Measurements from ENCODE around the gene CADM4.
"Not testable (repeated sequence)": the region's sequence is repeated elsewhere in the genome, so short reads cannot be mapped to it uniquely, and the experiment has no call there.

Gene CADM4

DNA sequence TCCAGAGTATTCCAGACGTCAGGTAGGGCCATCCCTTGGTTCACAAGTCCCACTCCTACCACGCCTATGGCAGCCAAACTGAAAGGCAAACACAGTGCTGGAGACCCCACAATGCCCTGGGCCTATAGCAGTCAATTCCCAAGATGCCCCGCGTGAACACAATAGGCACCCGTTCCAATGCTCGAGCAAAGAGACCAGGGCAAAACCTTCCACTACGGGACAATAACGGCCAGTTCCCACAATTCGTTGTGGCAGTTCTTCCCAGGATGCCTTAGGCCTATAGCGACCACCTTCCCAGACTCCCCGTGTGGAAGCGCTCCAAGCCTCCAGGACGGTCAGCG lies 20.8 kb downstream of the CADM4 start:
- H3K9ac ChIP-seq (ENCODE audit: low read depth, low read length), result peak overlapping the region; percentile 57
- H3K9me3 ChIP-seq (ENCODE audit: control insufficient read depth, insufficient read depth, low read length), result no peaks in the 10 kb centered on the region
- H3K36me3 ChIP-seq (ENCODE audit: insufficient read depth, low read length), result no peaks in the 10 kb centered on the region
- no peaks in the 10 kb centered on the region; the same call in 1 of the 2 replicates for H3K4me1 ChIP-seq (ENCODE audit: insufficient read depth, low read length)

DNA sequence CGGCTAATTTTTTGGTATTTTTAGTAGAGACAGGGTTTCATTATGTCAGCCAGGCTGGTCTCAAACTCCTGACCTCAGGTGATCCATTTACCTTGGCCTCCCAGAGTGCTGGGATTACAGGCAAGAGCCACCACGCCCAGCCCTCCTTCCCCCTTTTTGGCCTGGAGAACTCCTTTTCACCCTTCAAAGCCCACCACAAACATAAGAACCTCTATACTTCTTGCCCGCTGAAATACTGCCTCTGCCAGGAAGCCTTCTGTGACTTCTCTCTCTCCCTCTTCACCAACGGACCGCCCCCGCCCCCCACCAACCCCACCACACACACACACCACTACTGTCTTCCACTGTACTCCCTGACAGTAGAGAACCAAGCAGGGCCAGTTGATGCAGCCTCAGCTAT lies 22.7 kb downstream of the CADM4 start:
- Histone ChIP-seq H3K36me3 (ENCODE audit: insufficient read depth, low read length) (no peaks in the 10 kb centered on the region), H3K9me3 (ENCODE audit: control insufficient read depth, insufficient read depth, low read length) (no peaks in the 10 kb centered on the region), H3K4me1 (ENCODE audit: insufficient read depth, low read length) (no peaks in the 10 kb centered on the region; the same call in 1 of the 2 replicates), H3K9ac (ENCODE audit: low read depth, low read length) (no peak overlapping the region)

DNA sequence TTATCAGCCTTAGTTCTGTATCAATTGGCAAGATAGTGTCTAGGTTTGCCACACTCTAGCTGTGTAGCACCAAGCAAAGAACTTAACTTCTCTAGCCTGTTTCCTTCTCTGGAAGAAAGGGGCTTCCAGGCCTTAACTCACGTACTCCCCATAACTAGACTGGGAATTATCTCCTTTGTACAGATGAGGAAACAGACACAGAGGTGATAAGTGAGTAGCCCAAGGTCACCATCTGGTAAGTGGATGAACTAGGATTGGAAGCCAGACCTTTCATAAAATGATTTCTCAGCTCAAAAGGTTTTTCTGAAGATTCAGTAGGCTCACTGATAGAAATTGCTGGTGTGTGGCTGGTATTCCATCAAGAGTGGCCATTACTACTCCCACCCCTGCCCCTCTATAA lies 23.3 kb downstream of the CADM4 start:
- Histone ChIP-seq H3K9ac (ENCODE audit: low read depth, low read length) (no peak overlapping the region), H3K9me3 (ENCODE audit: control insufficient read depth, insufficient read depth, low read length) (no peaks in the 10 kb centered on the region), H3K36me3 (ENCODE audit: insufficient read depth, low read length) (no peaks in the 10 kb centered on the region), H3K4me1 (ENCODE audit: insufficient read depth, low read length) (no peaks in the 10 kb centered on the region; the same call in 1 of the 2 replicates)

DNA sequence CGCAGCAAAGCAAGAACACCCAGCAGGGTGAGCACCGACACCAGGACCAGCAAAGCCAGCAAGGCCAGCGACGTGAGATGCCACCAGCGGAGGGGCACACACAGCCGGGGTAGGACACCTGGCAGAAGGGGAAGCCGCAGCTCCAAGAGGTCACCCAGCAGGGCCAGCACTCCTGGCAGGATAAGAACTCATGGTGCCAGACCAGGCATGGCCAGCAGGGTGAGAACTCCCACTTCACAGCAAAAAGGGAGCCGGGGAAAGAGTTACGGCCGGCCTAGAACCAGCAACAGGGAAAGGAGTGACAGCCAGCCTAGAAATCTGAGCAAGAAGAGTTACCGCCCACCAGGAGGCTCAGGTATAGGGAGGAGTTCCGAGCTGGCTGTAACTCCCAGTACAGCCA lies 27.3 kb downstream of the CADM4 start:
- no peaks in the 10 kb centered on the region for H3K9me3 ChIP-seq (ENCODE audit: control insufficient read depth, insufficient read depth, low read length)
- no peaks in the 10 kb centered on the region for H3K36me3 ChIP-seq (ENCODE audit: insufficient read depth, low read length)
- H3K9ac ChIP-seq (ENCODE audit: low read depth, low read length), result no peak overlapping the region
- H3K4me1 ChIP-seq (ENCODE audit: insufficient read depth, low read length), result no peaks in the 10 kb centered on the region

DNA sequence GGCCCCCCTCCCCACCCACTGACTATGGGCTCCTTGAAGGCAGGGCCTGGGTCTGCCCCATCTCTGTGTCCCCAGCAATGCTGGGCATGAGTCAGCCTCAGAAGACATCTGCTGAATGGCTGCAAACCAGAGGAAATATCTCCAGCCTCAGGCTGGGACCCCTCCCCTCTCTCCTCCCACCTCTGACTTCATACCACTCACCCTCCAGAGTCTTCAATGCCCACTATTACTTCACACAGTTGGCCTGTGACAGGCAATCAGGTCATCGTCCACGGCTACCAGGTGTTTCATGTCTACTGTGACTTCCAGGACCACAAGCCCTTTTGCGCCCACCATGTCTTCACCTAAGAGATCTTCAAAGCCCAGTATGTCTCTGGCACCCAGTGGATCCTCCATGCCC lies 27.9 kb downstream of the CADM4 start, which contains the start of gene SRRM5:
Gene SRRM5 (plus strand): TSS at position 301 of the 400 bp plus-strand sequence. CDS start 34 bp downstream, at position 335.
- Histone ChIP-seq H3K4me1 (ENCODE audit: insufficient read depth, low read length) (no peaks in the 10 kb centered on the region), H3K9me3 (ENCODE audit: control insufficient read depth, insufficient read depth, low read length) (no peaks in the 10 kb centered on the region), H3K9ac (ENCODE audit: low read depth, low read length) (no peak within 1 kb of the TSS), H3K36me3 (ENCODE audit: insufficient read depth, low read length) (no peaks in the 10 kb centered on the region)

DNA sequence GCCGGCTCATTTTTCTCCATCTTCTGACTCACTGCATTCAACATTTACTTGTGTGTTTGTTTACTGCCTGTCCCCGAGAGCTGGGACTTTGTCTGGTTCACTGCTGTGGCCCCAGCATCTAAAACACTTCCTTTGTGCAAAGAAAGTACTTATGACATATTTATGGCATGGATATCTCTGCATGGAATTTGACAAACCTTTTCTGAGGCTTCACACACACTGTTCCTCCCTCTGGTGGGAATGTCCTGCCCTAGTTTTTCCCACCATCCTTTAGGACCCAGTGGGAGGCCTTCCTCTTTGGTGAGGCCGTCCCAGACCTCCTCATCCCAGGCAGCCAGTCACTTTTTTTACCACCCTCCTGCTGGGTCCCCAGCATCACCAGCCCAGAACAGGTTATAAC lies 29.2 kb downstream of the CADM4 start:
- no peaks in the 10 kb centered on the region for H3K4me1 ChIP-seq (ENCODE audit: insufficient read depth, low read length)
- no peaks in the 10 kb centered on the region for H3K36me3 ChIP-seq (ENCODE audit: insufficient read depth, low read length)
- H3K9ac ChIP-seq (ENCODE audit: low read depth, low read length), result no peak overlapping the region
- no peaks in the 10 kb centered on the region for H3K9me3 ChIP-seq (ENCODE audit: control insufficient read depth, insufficient read depth, low read length)

DNA sequence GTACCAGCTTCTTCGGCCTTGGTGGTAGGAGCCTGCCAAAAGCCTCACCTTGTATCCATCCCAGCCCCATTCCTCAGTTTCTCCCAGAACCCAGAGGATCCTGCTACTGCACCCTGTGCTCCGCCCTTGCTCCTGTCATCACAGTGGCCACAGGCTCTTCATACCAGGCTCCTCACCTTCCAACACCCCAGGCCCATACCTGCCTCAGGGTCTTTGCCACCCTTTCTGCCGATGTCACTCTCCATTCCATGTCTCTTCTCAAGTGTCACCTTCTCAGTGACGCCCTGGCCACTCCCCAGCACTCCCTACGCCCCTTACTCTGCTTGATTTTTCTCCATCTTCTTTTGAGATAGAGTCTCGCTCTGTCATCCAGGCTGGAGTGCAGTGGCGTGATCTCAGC lies 29.8 kb downstream of the CADM4 start:
- H3K9ac ChIP-seq (ENCODE audit: low read depth, low read length), result no peak overlapping the region

DNA sequence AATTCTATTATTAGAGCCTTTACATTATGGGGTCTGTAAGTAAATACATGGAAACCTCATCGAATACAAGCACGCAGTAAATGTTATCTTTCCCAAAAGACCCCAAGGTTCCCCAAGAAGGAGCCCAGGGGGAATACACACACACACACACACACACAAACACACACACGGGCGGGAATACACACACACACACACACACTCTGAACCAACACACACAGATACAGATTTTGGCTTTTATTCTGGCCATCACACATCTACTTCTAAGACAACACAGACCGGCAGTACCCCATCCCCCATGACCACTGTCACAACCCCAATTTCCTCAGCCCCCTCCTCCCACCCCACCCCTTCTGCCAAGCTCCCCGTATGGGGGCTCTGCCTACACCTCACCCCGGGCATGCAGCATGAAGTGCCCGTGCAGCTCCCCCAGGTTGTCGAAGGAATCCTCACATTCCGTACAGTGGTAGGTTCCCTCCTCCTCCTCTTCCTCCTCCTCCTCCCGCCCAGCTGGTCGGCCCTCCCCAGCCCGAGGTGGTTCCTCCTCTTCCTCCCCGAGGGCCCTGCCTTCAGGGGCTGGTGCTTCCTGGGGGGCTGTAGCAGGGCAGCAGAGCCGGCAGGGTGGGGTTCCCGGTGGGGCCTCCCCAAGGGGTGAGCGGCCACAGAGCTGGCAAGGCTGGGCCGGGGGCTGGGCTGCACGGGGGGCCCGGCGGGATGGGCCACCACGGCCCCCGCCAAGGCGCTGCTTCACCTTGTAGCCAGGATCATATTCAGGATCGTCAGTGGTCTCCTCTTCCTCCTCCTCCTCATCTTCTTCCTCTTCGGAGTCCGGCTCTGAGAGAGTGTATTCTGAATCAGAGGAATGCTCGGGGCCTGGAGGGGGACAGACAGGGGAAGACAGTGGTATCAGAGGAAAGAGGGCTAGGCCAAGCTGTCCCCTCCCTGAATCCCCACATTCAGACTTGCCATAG lies 32.1 kb downstream of the CADM4 start:
- H3K4me1 ChIP-seq (ENCODE audit: insufficient read depth, low read length), result no peaks in the 10 kb centered on the region
- H3K36me3 ChIP-seq (ENCODE audit: insufficient read depth, low read length), result no peaks in the 10 kb centered on the region
- no peak overlapping the region for H3K9ac ChIP-seq (ENCODE audit: low read depth, low read length)
- H3K9me3 ChIP-seq (ENCODE audit: control insufficient read depth, insufficient read depth, low read length), result no peaks in the 10 kb centered on the region

More for the DNA sequence above, 29.8 kb downstream of the CADM4 start:
- Histone ChIP-seq H3K36me3 (ENCODE audit: insufficient read depth, low read length) (no peaks in the 10 kb centered on the region), H3K4me1 (ENCODE audit: insufficient read depth, low read length) (no peaks in the 10 kb centered on the region), H3K9me3 (ENCODE audit: control insufficient read depth, insufficient read depth, low read length) (no peaks in the 10 kb centered on the region)

DNA sequence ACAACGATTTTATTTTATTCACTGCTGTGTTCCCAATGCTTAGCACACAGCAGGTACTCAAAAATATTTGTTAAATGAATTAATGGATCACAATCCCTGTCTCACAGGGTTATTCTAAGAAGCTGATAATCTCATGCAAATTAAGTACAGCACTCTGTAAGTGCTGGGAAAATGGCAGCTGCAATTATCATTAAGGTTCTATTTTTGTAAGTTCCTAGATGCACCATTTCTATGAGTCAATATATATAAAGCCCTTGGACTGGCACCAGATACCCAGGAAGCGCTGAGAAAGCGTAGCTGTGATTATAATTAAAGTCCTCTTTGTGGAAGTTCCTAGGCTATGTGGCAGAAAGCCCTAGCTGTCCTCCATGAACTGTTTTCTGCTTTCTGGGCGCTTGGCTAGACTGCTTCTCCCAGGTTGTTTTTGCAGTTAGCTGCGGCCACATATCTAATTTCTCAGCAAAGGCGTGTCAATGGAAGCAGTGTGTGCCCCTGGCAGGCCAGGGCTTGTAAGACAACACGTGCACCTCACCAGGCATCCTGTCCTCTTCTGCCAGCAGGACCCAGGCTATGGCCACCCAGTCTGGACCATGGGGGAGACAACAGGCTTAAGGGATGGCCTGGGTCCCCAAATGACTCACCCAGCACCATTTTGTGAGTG lies 33.0 kb downstream of the CADM4 start:
- H3K4me1 ChIP-seq (ENCODE audit: insufficient read depth, low read length), result no peaks in the 10 kb centered on the region
- H3K36me3 ChIP-seq (ENCODE audit: insufficient read depth, low read length), result no peaks in the 10 kb centered on the region
- no peaks in the 10 kb centered on the region for H3K9me3 ChIP-seq (ENCODE audit: control insufficient read depth, insufficient read depth, low read length)
- H3K9ac ChIP-seq (ENCODE audit: low read depth, low read length), result no peak overlapping the region

DNA sequence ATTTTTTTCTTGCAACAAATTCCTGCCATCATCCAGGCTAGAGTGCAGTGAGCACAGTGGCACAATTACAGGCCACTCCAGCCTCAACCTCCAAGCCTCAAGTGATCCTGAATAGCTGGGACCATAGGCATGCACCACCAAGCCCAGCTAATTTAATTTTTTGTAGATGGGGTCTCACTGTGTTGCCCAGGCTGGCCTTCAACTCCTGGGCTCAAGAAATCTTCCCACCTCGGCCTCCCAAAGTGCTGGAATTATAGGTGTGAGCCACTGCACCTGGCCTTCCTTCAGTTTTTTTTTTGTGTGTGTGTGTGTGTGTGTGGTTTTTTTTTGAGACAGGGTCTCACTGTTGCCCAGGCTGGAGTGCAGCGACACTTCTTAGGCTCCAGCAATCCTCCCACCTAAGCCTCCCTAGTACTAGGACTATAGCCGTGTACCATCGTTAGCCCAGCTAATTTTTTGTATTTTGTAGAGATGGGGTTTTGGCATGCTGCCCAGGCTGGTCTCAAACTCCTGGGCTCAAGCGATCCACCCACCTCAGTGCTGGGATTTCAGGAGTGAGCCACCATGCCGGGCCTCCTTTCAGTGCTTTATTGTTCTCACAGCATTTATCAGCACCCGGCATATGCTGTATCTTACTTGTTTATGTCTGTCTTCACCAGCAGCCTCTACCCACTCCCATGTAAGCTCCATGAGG lies 33.6 kb downstream of the CADM4 start:
- Histone ChIP-seq H3K9ac (ENCODE audit: low read depth, low read length) (no peak overlapping the region), H3K4me1 (ENCODE audit: insufficient read depth, low read length) (no peaks in the 10 kb centered on the region), H3K36me3 (ENCODE audit: insufficient read depth, low read length) (no peaks in the 10 kb centered on the region), H3K9me3 (ENCODE audit: control insufficient read depth, insufficient read depth, low read length) (no peaks in the 10 kb centered on the region)

DNA sequence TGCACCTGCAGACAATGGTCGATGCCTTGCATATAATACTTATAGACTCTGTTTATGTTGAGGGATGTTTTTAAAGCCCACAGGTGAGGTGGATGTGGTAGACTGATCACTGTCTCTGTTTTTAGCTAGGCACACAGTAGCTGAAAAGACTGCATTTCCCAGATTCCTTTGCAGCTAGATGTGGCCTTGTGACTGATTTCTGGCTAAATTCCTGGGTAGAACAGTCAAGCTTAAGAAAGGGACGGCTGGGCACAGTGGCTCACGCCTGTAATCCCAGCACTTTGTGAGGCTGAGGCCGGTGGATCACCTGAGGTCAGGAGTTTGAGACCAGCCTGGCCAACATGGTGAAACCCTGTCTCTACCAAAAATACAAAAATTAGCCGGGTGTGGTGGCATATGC lies 39.3 kb downstream of the CADM4 start:
- not testable (repeated sequence) for H3K9me3 ChIP-seq (ENCODE audit: control insufficient read depth, insufficient read depth, low read length); H3K4me1 ChIP-seq (ENCODE audit: insufficient read depth, low read length); H3K9ac ChIP-seq (ENCODE audit: low read depth, low read length); H3K36me3 ChIP-seq (ENCODE audit: insufficient read depth, low read length)

DNA sequence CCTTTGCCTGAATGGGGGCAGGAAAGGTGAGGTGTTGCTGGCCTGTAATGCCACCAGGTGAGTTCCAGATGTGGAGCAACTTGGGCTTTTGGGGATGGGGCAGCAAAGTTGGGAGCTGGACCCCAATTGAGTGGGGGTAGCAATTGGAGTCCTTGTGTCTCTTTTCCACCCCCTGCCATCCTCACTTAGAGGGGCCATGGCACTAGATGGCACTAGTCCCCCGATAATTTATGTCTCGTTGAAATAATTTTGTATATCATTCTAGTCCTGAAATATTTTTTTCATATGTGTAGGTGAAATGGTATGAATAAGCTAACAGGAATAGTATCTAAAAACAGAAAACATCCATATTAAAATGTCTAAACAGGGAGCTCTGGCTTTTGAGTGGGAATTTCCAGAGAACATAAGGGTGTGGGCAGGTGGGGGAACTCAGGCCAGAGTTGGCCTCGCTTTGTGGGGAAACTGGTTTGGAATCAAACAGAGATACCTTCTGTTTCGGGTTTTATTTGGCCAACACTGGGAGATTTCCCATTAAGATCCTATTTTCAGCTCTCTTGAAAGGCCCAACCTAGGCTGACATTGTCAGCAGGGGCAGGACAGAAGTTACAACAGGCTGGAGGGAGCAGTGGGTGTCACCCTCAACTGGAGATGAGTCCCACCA lies 39.9 kb downstream of the CADM4 start:
- Histone ChIP-seq H3K9me3 (ENCODE audit: control insufficient read depth, insufficient read depth, low read length) (no peaks in the 10 kb centered on the region), H3K36me3 (ENCODE audit: insufficient read depth, low read length) (peaks cover 3% of the 10 kb centered on the region; the same call in 1 of the 2 replicates), H3K4me1 (ENCODE audit: insufficient read depth, low read length) (no peaks in the 10 kb centered on the region), H3K9ac (ENCODE audit: low read depth, low read length) (no peak overlapping the region)

DNA sequence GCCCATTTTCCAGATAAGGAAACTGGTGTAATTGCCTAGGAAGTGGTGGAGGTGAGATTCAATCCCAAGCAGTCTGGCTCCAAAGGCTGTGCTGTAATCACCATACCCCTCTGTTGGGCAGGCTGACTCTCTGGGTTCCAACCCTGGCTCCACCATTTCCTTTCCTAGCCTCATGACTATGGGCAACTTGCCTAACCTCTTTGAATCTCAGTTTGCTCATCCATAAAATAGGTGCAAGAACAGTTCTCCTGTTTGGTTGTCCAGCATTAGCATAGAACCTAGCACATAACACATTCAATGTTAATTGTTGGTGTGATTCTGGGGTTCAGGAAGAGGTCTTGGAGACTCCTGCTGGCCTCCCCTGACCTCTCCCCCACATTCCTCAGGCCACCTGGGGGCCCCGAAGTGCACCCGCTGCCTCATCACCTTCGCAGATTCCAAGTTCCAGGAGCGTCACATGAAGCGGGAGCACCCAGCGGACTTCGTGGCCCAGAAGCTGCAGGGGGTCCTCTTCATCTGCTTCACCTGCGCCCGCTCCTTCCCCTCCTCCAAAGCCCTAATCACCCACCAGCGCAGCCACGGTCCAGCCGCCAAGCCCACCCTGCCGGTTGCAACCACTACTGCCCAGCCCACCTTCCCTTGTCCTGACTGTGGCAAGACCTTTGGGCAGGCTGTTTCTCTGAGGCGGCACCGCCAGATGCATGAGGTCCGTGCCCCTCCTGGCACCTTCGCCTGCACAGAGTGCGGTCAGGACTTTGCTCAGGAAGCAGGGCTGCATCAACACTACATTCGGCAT lies 41.0 kb downstream of the CADM4 start:
- H3K4me1 ChIP-seq (ENCODE audit: insufficient read depth, low read length), result no peaks in the 10 kb centered on the region
- H3K9ac ChIP-seq (ENCODE audit: low read depth, low read length), result no peak overlapping the region
- H3K36me3 ChIP-seq (ENCODE audit: insufficient read depth, low read length), result peaks cover 6% of the 10 kb centered on the region; the same call in 1 of the 2 replicates
- H3K9me3 ChIP-seq (ENCODE audit: control insufficient read depth, insufficient read depth, low read length), result no peaks in the 10 kb centered on the region
